ENCODE data around the gene TARDBP.

Gene TARDBP

GRCh38 chr1:11025618-11026017 lies 13.2 kb downstream of the TARDBP start:
- no peak overlapping the region for H3K4me3 Mint-ChIP-seq
- H3K27me3 Mint-ChIP-seq (ENCODE audit: low read depth): no peaks in the 10 kb centered on the region
- H3K27ac Mint-ChIP-seq: no peak overlapping the region
- H3K9me3 Mint-ChIP-seq: no peaks in the 10 kb centered on the region
- H3K4me1 Mint-ChIP-seq: peaks cover 3% of the 10 kb centered on the region
- TF ChIP-seq CTCF (IDR thresholded peaks at IDR 0.05; ENCODE audit: unreplicated experiment in 3 of 3): no peak
- peaks cover 76% of the 10 kb centered on the region for H3K36me3 Mint-ChIP-seq (ENCODE audit: low read depth)

GRCh38 chr1:11026052-11026451 lies 13.6 kb downstream of the TARDBP start:
- no peak overlapping the region for H3K27ac Mint-ChIP-seq

GRCh38 chr1:11026903-11027302 lies 14.4 kb downstream of the TARDBP start:
- Mint-ChIP-seq H3K4me1 (peaks cover 3% of the 10 kb centered on the region), H3K27me3 (ENCODE audit: low read depth) (no peaks in the 10 kb centered on the region), H3K4me3 (no peak overlapping the region), H3K27ac (peak overlapping the region in 1 of 3 experiments; percentile 40), H3K9me3 (no peaks in the 10 kb centered on the region), H3K36me3 (ENCODE audit: low read depth) (peaks cover 67% of the 10 kb centered on the region)
- no peak for TF ChIP-seq CTCF (IDR thresholded peaks at IDR 0.05; ENCODE audit: unreplicated experiment in 3 of 3)

More at GRCh38 chr1:11026052-11026451, 13.6 kb downstream of the TARDBP start:
- no peak for TF ChIP-seq CTCF (IDR thresholded peaks at IDR 0.05; ENCODE audit: unreplicated experiment in 3 of 3)
- H3K27me3 Mint-ChIP-seq (ENCODE audit: low read depth): no peaks in the 10 kb centered on the region
- H3K9me3 Mint-ChIP-seq: no peaks in the 10 kb centered on the region
- H3K36me3 Mint-ChIP-seq (ENCODE audit: low read depth): peaks cover 76% of the 10 kb centered on the region
- H3K4me3 Mint-ChIP-seq: no peak overlapping the region
- H3K4me1 Mint-ChIP-seq: peaks cover 3% of the 10 kb centered on the region

GRCh38 chr1:11027316-11027715 lies 14.9 kb downstream of the TARDBP start:
- no peaks in the 10 kb centered on the region for H3K27me3 Mint-ChIP-seq (ENCODE audit: low read depth)
- H3K27ac Mint-ChIP-seq: no peak overlapping the region
- H3K36me3 Mint-ChIP-seq (ENCODE audit: low read depth): peaks cover 63% of the 10 kb centered on the region
- no peak for TF ChIP-seq CTCF (IDR thresholded peaks at IDR 0.05; ENCODE audit: unreplicated experiment in 3 of 3)
- no peak overlapping the region for H3K4me3 Mint-ChIP-seq
- peaks cover 3% of the 10 kb centered on the region for H3K4me1 Mint-ChIP-seq
- no peaks in the 10 kb centered on the region for H3K9me3 Mint-ChIP-seq

GRCh38 chr1:11028018-11028417 lies 15.6 kb downstream of the TARDBP start:
- H3K9me3 Mint-ChIP-seq: no peaks in the 10 kb centered on the region
- H3K27me3 Mint-ChIP-seq (ENCODE audit: low read depth): no peaks in the 10 kb centered on the region
- H3K4me3 Mint-ChIP-seq: no peak overlapping the region
- TF ChIP-seq CTCF (IDR thresholded peaks at IDR 0.05; ENCODE audit: unreplicated experiment in 3 of 3): no peak
- peaks cover 3% of the 10 kb centered on the region for H3K4me1 Mint-ChIP-seq
- no peak overlapping the region for H3K27ac Mint-ChIP-seq
- H3K36me3 Mint-ChIP-seq (ENCODE audit: low read depth): peaks cover 56% of the 10 kb centered on the region

GRCh38 chr1:11030865-11031264 lies 18.4 kb downstream of the TARDBP start:
- no peaks in the 10 kb centered on the region for H3K27me3 Mint-ChIP-seq (ENCODE audit: low read depth)
- no peak for TF ChIP-seq CTCF (IDR thresholded peaks at IDR 0.05; ENCODE audit: unreplicated experiment in 3 of 3)
- no peak overlapping the region for H3K4me3 Mint-ChIP-seq
- peaks cover 32% of the 10 kb centered on the region for H3K36me3 Mint-ChIP-seq (ENCODE audit: low read depth)
- no peak overlapping the region for H3K27ac Mint-ChIP-seq
- no peaks in the 10 kb centered on the region for H3K4me1 Mint-ChIP-seq
- no peaks in the 10 kb centered on the region for H3K9me3 Mint-ChIP-seq
